ENCODE data around the gene NEDD9. TPM values are rescaled to one million over a fixed set of nuclear protein-coding genes. Genes with fewer than 3 reads are reported as not detected.

The NEDD9 gene
- total and polyA plus RNA-seq, 10 of the 15 experiments (the other 5 are each of a cell fraction or from before 2014, with no cell fraction given): 4.9 to 92.6 (median 14.6) TPM

GRCh38 chr6:11223286-11223864, 9.1 kb downstream of the NEDD9 start:
- in situ Hi-C loops (cut with MboI) (no loop called here), intact Hi-C loops (cut with micrococcal nuclease; ENCODE audit: unreplicated experiment) (no loop called here)
- Histone ChIP-seq H2AFZ (ENCODE audit: control insufficient read depth, low read depth, low read length) (no peak overlapping the region), H3K27me3 (replicated peaks in 1 of 2; ENCODE audit: control insufficient read depth in 2 of 2, insufficient read depth in 2 of 2, low read length in 1 of 2) (no peaks in the 10 kb centered on the region), H3K9me3 (replicated peaks; ENCODE audit: control insufficient read depth, insufficient read depth, low read length) (peaks cover 15% of the 10 kb centered on the region), H4K20me1 (ENCODE audit: control insufficient read depth, insufficient read depth) (no peaks in the 10 kb centered on the region), H3K4me3 (no peak overlapping the region), H3K4me1 (ENCODE audit: control insufficient read depth, insufficient read depth, low read length) (peaks cover 21% of the 10 kb centered on the region), H3K27ac (ENCODE audit: control insufficient read depth, insufficient read depth) (no peak overlapping the region), H3K79me2 (ENCODE audit: control insufficient read depth, insufficient read depth, low read length) (peaks cover 49% of the 10 kb centered on the region), H3K36me3 (ENCODE audit: control insufficient read depth in 2 of 2, insufficient read depth in 2 of 2, low read length in 1 of 2) (peaks cover 0 to 11% of the 10 kb centered on the region in 2 experiments; a peak in 1 of 4 replicates), H3K4me2 (ENCODE audit: control insufficient read depth, insufficient read depth) (no peak overlapping the region), H3K9ac (ENCODE audit: control insufficient read depth, insufficient read depth, low read length) (no peak overlapping the region)
- POLR2A ChIA-PET: interaction anchor here (1.7 to 1.8 kb wide), 2 partner anchors 7 to 9 kb away, joined by 10 to 12 read pairs; partner anchors contain the start of gene NEDD9
- no peak for FAIRE-seq
- DNase-seq (ENCODE audit: low read depth, low spot score): no peak
- BruUV-seq (replicated peaks): no TSS peak
- 100% methylated on average over 5 of the region's 5 CpGs for WGBS (ENCODE audit: insufficient coverage, insufficient replicate concordance, low lambda C conversion rate, missing lambda C conversion rate)
- ATAC-seq: no peak
- SMC1A ChIA-PET (ENCODE audit: uncharacterized antibody, unreplicated experiment): interaction anchor here (0.7 to 6.0 kb wide), 19 partner anchors 7 to 321 kb away, joined by 3 to 56 read pairs (median 4); partner anchors contain the start of gene NEDD9
- TF ChIP-seq STAT3 (IDR thresholded peaks at IDR 0.05; ENCODE audit: low read depth, low read length) (no peak), ZBTB40 (IDR thresholded peaks at IDR 0.05; ENCODE audit: borderline replicate concordance) (no peak), NR2F1 (conservative IDR thresholded peaks at IDR 0.05) (no peak), CBX3 (IDR thresholded peaks at IDR 0.05; ENCODE audit: borderline replicate concordance, low read depth) (no peak), USF2 (IDR thresholded peaks at IDR 0.05; ENCODE audit: borderline replicate concordance, low read depth, low read length) (no peak), MTA2 (IDR thresholded peaks at IDR 0.05; ENCODE audit: low read depth) (no peak), SIN3A (IDR thresholded peaks at IDR 0.05; ENCODE audit: low read depth, low read length) (no peak), SKIL (IDR thresholded peaks at IDR 0.05; ENCODE audit: low read depth, poor library complexity, severe bottlenecking) (no peak), ELK1 (IDR thresholded peaks at IDR 0.05; ENCODE audit: low read depth, low read length) (no peak), CBFB (IDR thresholded peaks at IDR 0.05; ENCODE audit: low read depth) (no peak), IRF3 (IDR thresholded peaks at IDR 0.05) (no peak), KLF5 (IDR thresholded peaks at IDR 0.05; ENCODE audit: partially characterized antibody) (no peak), IKZF2 (IDR thresholded peaks at IDR 0.05) (no peak)
- RAD21 ChIA-PET (ENCODE audit: unreplicated experiment): interaction anchor here (0.8 to 2.9 kb wide), 10 partner anchors 8 to 272 kb away, joined by 3 to 20 read pairs (median 4); partner anchors contain the start of gene NEDD9
- CTCF ChIA-PET: interaction anchor here (1.6 to 3.4 kb wide), 4 partner anchors 8 to 272 kb away, joined by 6 to 20 read pairs (median 10); partner anchors contain the start of gene NEDD9

All from GM12878 (cell line).